IPS DF 6.9 (cell line): ENCODE data around the gene TSPAN9.

Experiments
- DNase-seq: peaks from one replicate; pipeline ENCODE4 v3.0.0-alpha.2; 2013; ENCODE audit warnings: low read depth, low spot score
- H3K27ac ChIP-seq: one replicate; pipeline ENCODE4 v1.5.1; 2013; ENCODE audit warnings: low read length, control low read depth
- H3K27me3 ChIP-seq: 2 replicates; pipeline ENCODE4 v1.6.1; 2013; ENCODE audit warnings: mild to moderate bottlenecking, low read length; ENCODE audit not compliant: control insufficient read depth, insufficient read depth
- H3K36me3 ChIP-seq: 2 replicates; pipeline ENCODE4 v1.6.1; 2013; ENCODE audit warnings: low read length; ENCODE audit not compliant: control insufficient read depth, insufficient read depth
- H3K4me1 ChIP-seq: 2 replicates; pipeline ENCODE4 v1.6.1; 2013; ENCODE audit warnings: low read length; ENCODE audit not compliant: control insufficient read depth, insufficient read depth
- H3K4me3 ChIP-seq: 2 replicates; pipeline ENCODE4 v1.5.1; 2013; ENCODE audit warnings: mild to moderate bottlenecking, low read length
- H3K9me3 ChIP-seq: 2 replicates; pipeline ENCODE4 v1.6.1; 2013; ENCODE audit warnings: low read length, inconsistent platforms; ENCODE audit not compliant: control insufficient read depth, insufficient read depth
- WGBS: extraction: QIAGEN DNeasy Blood & Tissue Kit; methylation state at CpG from one replicate; pipeline ENCODE4 v1.1.7; 2013; ENCODE audit warnings: mixed read lengths, missing lambda C conversion rate; ENCODE audit not compliant: insufficient read length, insufficient coverage; 5-methylcytosine and 5-hydroxymethylcytosine counted together

TSPAN9 gene

GRCh38 chr12:3333991-3334391 is 256.8 kb downstream of the TSPAN9 start:
- no peak for DNase-seq
- WGBS: no CpG with 5 or more reads among the region's 9 CpGs
- Histone ChIP-seq H3K27ac (no peak overlapping the region), H3K36me3 (no peaks in the 10 kb centered on the region), H3K4me3 (no peak overlapping the region), H3K27me3 (no peaks in the 10 kb centered on the region), H3K4me1 (peaks cover 3% of the 10 kb centered on the region; the same call in 1 of the 2 replicates), H3K9me3 (no peaks in the 10 kb centered on the region)

- no CpG with 5 or more reads among the region's 8 CpGs for WGBS
- DNase-seq: no peak
- no peaks in the 10 kb centered on the region for H3K36me3 ChIP-seq
- no peaks in the 10 kb centered on the region for H3K27me3 ChIP-seq
- H3K27ac ChIP-seq: no peak overlapping the region
- H3K4me3 ChIP-seq: no peak overlapping the region
- H3K9me3 ChIP-seq: no peaks in the 10 kb centered on the region
- peaks cover 3% of the 10 kb centered on the region; the same call in 1 of the 2 replicates for H3K4me1 ChIP-seq
Measured at GRCh38 chr12:3335078-3335487, 257.9 kb downstream of the TSPAN9 start.
